Thymus (tissue), 11 donors: ENCODE measurements around the gene PSTPIP2. TPM values are rescaled to one million over a fixed set of nuclear protein-coding genes. Genes with fewer than 3 reads are reported as not detected.
"Not testable (repeated sequence)": the region's sequence is repeated elsewhere in the genome, so short reads cannot be mapped to it uniquely, and the experiment has no call there.

Experiments
- DNase-seq, 9 donors: peaks; one replicate each; pipeline ENCODE4 v3.0.0-alpha.2; 2013; ENCODE audit warnings: low spot score in 9 of 9, low read depth in 6 of 9, missing footprints in 1 of 9
- H3K27ac ChIP-seq, 2 donors: one replicate each; pipeline ENCODE4 v1.5.1; 2013; ENCODE audit warnings: control low read depth in 1 of 2, low read depth in 1 of 2, low read length in 1 of 2, mild to moderate bottlenecking in 1 of 2, moderate library complexity in 1 of 2
- H3K27me3 ChIP-seq, 2 donors: one replicate each; pipeline ENCODE4 v1.5.1; 2013; ENCODE audit warnings: low read length in 1 of 2; ENCODE audit not compliant: control insufficient read depth in 2 of 2, insufficient read depth in 1 of 2
- H3K36me3 ChIP-seq, 2 donors: one replicate each; pipeline ENCODE4 v1.5.1; 2013; ENCODE audit warnings: low read length in 1 of 2, mild to moderate bottlenecking in 1 of 2, moderate library complexity in 1 of 2; ENCODE audit not compliant: control insufficient read depth in 2 of 2, insufficient read depth in 2 of 2
- H3K4me1 ChIP-seq, 2 donors: one replicate each; pipeline ENCODE4 v1.5.1; 2013; ENCODE audit warnings: low read length in 2 of 2; ENCODE audit not compliant: control insufficient read depth in 2 of 2, insufficient read depth in 2 of 2
- H3K4me3 ChIP-seq, 2 donors: one replicate each; pipeline ENCODE4 v1.5.1; 2013; ENCODE audit warnings: low read length in 2 of 2, control low read depth in 1 of 2, mild to moderate bottlenecking in 1 of 2
- H3K9me3 ChIP-seq, 2 donors: one replicate each; pipeline ENCODE4 v1.5.1; 2013; ENCODE audit warnings: low read length in 1 of 2, mild to moderate bottlenecking in 1 of 2; ENCODE audit not compliant: control insufficient read depth in 2 of 2, insufficient read depth in 1 of 2
- WGBS: extraction: QIAGEN DNeasy Blood & Tissue Kit; methylation state at CpG from one replicate; pipeline ENCODE4 v1.1.7; 2013; 5-methylcytosine and 5-hydroxymethylcytosine counted together
- polyA plus RNA-seq: library from polyadenylated mRNA; stranded (reverse); fragments of 200-250 nt; gene quantifications from one replicate; pipeline ENCODE4 v1.2.3, GENCODE V29; 2013
- total RNA-seq: library from RNA; stranded (reverse); fragments of 120-200 nt; gene quantifications from one replicate; pipeline ENCODE4 v1.2.4, GENCODE V29; 2013
- donor health status: healthy.

The PSTPIP2 gene
- total and polyA plus RNA-seq, 2 donors: 6.1 to 8.1 TPM

- no peak overlapping the region for H3K4me3 ChIP-seq
- WGBS: 97% methylated on average over 3 of the region's 3 CpGs
- peaks cover 7 to 13% of the 10 kb centered on the region in 2 donors for H3K4me1 ChIP-seq
- no peaks in the 10 kb centered on the region for H3K36me3 ChIP-seq
- no peak overlapping the region for H3K27ac ChIP-seq
- H3K27me3 ChIP-seq: no peaks in the 10 kb centered on the region
- no peak for DNase-seq
- H3K9me3 ChIP-seq: peaks cover 0 to 3% of the 10 kb centered on the region in 2 donors
These were observed 11.7 kb downstream of the PSTPIP2 start for GRCh38 chr18:46060359-46060841.

- Histone ChIP-seq H3K27ac (peak overlapping the region in 1 of 2 donors; percentile 81), H3K36me3 (no peaks in the 10 kb centered on the region), H3K27me3 (no peaks in the 10 kb centered on the region), H3K9me3 (peaks cover 0 to 3% of the 10 kb centered on the region in 2 donors), H3K4me3 (no peak overlapping the region), H3K4me1 (peaks cover 9 to 24% of the 10 kb centered on the region in 2 donors)
- 42% methylated on average over 4 of the region's 4 CpGs for WGBS
- DNase-seq: peak in 3 of 9 donors; percentile 28 to 67 (median 29)
These were observed 16.2 kb downstream of the PSTPIP2 start for GRCh38 chr18:46055838-46056230.

GRCh38 chr18:46054956-46055837 is 16.9 kb downstream of the PSTPIP2 start:
- H3K4me3 ChIP-seq: no peak overlapping the region
- DNase-seq: peak in 1 of 9 donors; percentile 64
- no peaks in the 10 kb centered on the region for H3K27me3 ChIP-seq
- H3K36me3 ChIP-seq: no peaks in the 10 kb centered on the region
- H3K9me3 ChIP-seq: no peaks in the 10 kb centered on the region
- H3K27ac ChIP-seq: peak overlapping the region in 1 of 2 donors; percentile 81
- peaks cover 9 to 24% of the 10 kb centered on the region in 2 donors for H3K4me1 ChIP-seq
- 54% methylated on average over 6 of the region's 6 CpGs for WGBS

- H3K4me1 ChIP-seq: peaks cover 9 to 24% of the 10 kb centered on the region in 2 donors
- no peak overlapping the region for H3K27ac ChIP-seq
- H3K4me3 ChIP-seq: no peak overlapping the region
- no peak for DNase-seq
- H3K36me3 ChIP-seq: no peaks in the 10 kb centered on the region
- WGBS: 94% methylated on average over 6 of the region's 6 CpGs
- H3K27me3 ChIP-seq: no peaks in the 10 kb centered on the region
- no peaks in the 10 kb centered on the region for H3K9me3 ChIP-seq
These were observed 18.5 kb downstream of the PSTPIP2 start for GRCh38 chr18:46053368-46054095.

- H3K27me3 ChIP-seq: no peaks in the 10 kb centered on the region
- H3K4me3 ChIP-seq: no peak overlapping the region
- no peaks in the 10 kb centered on the region for H3K9me3 ChIP-seq
- no peak for DNase-seq
- no peaks in the 10 kb centered on the region for H3K36me3 ChIP-seq
- H3K4me1 ChIP-seq: peaks cover 9 to 23% of the 10 kb centered on the region in 2 donors
- no peak overlapping the region for H3K27ac ChIP-seq
- 85% methylated on average over 6 of the region's 6 CpGs for WGBS
These were observed 20.2 kb downstream of the PSTPIP2 start for GRCh38 chr18:46051731-46052461.

- Histone ChIP-seq H3K4me1 (peaks cover under 1 to 9% of the 10 kb centered on the region in 2 donors), H3K9me3 (no peaks in the 10 kb centered on the region), H3K36me3 (no peaks in the 10 kb centered on the region), H3K4me3 (no peak overlapping the region), H3K27me3 (no peaks in the 10 kb centered on the region), H3K27ac (no peak overlapping the region)
- no peak for DNase-seq
- 99% methylated on average over 5 of the region's 5 CpGs for WGBS
These were observed 21.8 kb downstream of the PSTPIP2 start for GRCh38 chr18:46050268-46050667.

- H3K36me3 ChIP-seq: no peaks in the 10 kb centered on the region
- DNase-seq: no peak
These were observed 23.4 kb downstream of the PSTPIP2 start for GRCh38 chr18:46048641-46049040.

GRCh38 chr18:46047369-46047768 is 24.7 kb downstream of the PSTPIP2 start:
- H3K27ac ChIP-seq, H3K4me3 ChIP-seq, DNase-seq, H3K9me3 ChIP-seq, H3K27me3 ChIP-seq, H3K36me3 ChIP-seq: not testable (repeated sequence)
- peaks cover 7 to 10% of the 10 kb centered on the region in 2 donors for H3K4me1 ChIP-seq
- 97% methylated on average over 13 of the region's 13 CpGs for WGBS

More at GRCh38 chr18:46048641-46049040, 23.4 kb downstream of the PSTPIP2 start:
- Histone ChIP-seq H3K4me1 (peaks cover 0 to 4% of the 10 kb centered on the region in 2 donors), H3K27me3 (no peaks in the 10 kb centered on the region), H3K9me3 (no peaks in the 10 kb centered on the region), H3K4me3 (no peak overlapping the region), H3K27ac (no peak overlapping the region)
- WGBS: 97% methylated on average over 1 of the region's 1 CpG
